Type B pancreatic cell (in vitro differentiated cells): ENCODE measurements around the gene TMEM243. TPM values are rescaled to one million over a fixed set of nuclear protein-coding genes. Genes with fewer than 3 reads are reported as not detected.

ENCODE experiments used
- DNase-seq: peaks from one replicate; pipeline ENCODE4 v3.0.0; 2021; ENCODE audit warnings: mixed read lengths; ENCODE audit not compliant: unreplicated experiment; ENCODE audit errors: extremely low spot score
- H3K27ac Mint-ChIP-seq: 2 replicates; pipeline ENCODE4 v1.8.0; 2021; ENCODE audit warnings: mild to moderate bottlenecking, mixed read lengths
- H3K27me3 Mint-ChIP-seq: 2 replicates; pipeline ENCODE4 v1.8.0; 2021; ENCODE audit warnings: mixed read lengths
- H3K36me3 Mint-ChIP-seq: 2 replicates; pipeline ENCODE4 v1.8.0; 2021; ENCODE audit warnings: mixed read lengths
- H3K4me1 Mint-ChIP-seq: one replicate; pipeline ENCODE4 v1.8.0; 2021; ENCODE audit warnings: mixed read lengths; ENCODE audit not compliant: unreplicated experiment
- H3K4me3 Mint-ChIP-seq: 2 replicates; pipeline ENCODE4 v1.8.0; 2021; ENCODE audit warnings: mild to moderate bottlenecking, mixed read lengths
- H3K9me3 Mint-ChIP-seq: 2 replicates; pipeline ENCODE4 v1.8.0; 2021; ENCODE audit warnings: mixed read lengths
- total RNA-seq: library from RNA; stranded (reverse); gene quantifications from 2 replicates; pipeline ENCODE4 v1.2.1, GENCODE V29; 2021; ENCODE audit warnings: low replicate concordance
- TF ChIP-seq, protein P1 (sequence below): fragments of 200-600 bp; sonication (generic); conservative IDR thresholded peaks from 2 replicates; pipeline ENCODE4 v1.5.0; 2021; ENCODE audit warnings: antibody characterized with exemption, mild to moderate bottlenecking

TMEM243 gene
- total RNA-seq, 1 donor from 2014 or later, result 19.0 TPM

DNA sequence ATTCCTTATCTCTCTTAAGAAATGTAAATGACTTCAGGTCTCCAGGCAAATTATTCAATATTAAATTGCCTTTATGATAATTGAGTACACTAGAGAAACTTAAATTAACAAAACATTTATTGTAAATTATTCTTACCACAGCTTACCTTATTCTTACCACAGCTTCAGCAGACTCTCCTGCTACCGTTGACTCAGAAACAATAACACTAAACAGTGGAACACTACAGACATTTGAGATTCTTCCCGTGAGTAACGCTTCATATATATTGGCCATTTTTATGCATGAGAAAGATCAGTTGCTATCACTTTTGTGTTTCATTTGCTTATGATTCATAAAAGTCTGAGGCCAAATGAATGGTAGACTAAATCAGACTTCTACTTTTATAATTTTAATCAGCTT, 28.7 kb downstream of the TMEM243 start:
- H3K36me3 Mint-ChIP-seq, result peaks cover 37% of the 10 kb centered on the region
- TF ChIP-seq, protein P1, sequence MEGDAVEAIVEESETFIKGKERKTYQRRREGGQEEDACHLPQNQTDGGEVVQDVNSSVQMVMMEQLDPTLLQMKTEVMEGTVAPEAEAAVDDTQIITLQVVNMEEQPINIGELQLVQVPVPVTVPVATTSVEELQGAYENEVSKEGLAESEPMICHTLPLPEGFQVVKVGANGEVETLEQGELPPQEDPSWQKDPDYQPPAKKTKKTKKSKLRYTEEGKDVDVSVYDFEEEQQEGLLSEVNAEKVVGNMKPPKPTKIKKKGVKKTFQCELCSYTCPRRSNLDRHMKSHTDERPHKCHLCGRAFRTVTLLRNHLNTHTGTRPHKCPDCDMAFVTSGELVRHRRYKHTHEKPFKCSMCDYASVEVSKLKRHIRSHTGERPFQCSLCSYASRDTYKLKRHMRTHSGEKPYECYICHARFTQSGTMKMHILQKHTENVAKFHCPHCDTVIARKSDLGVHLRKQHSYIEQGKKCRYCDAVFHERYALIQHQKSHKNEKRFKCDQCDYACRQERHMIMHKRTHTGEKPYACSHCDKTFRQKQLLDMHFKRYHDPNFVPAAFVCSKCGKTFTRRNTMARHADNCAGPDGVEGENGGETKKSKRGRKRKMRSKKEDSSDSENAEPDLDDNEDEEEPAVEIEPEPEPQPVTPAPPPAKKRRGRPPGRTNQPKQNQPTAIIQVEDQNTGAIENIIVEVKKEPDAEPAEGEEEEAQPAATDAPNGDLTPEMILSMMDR, result no peak
- H3K4me3 Mint-ChIP-seq, result no peak overlapping the region
- H3K27ac Mint-ChIP-seq, result no peak overlapping the region
- H3K4me1 Mint-ChIP-seq, result no peaks in the 10 kb centered on the region
- no peaks in the 10 kb centered on the region for H3K27me3 Mint-ChIP-seq
- H3K9me3 Mint-ChIP-seq, result no peaks in the 10 kb centered on the region
- no peak for DNase-seq

DNA sequence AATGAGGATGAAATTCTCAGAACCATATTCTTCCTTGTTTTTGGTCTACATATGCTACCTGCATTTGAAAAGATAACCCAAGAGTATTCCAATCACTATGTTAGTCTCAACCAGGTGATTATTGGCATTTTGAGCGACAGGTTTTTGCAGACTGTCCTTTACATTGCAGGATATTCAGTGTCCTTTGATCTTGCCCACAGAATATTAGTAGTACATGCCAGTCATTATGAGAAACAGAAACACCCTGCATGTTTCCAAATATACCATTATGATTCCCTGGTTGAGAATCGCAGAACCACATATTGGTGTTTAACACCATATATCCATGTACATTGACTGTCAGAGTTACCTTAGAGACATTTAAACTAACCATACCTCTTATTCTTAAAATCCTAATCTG, 30.6 kb downstream of the TMEM243 start:
- no peaks in the 10 kb centered on the region for H3K9me3 Mint-ChIP-seq
- H3K36me3 Mint-ChIP-seq, result peaks cover 48% of the 10 kb centered on the region
- TF ChIP-seq, protein P1, result no peak
- H3K4me1 Mint-ChIP-seq, result no peaks in the 10 kb centered on the region
- H3K4me3 Mint-ChIP-seq, result no peak overlapping the region
- no peak overlapping the region for H3K27ac Mint-ChIP-seq
- no peaks in the 10 kb centered on the region for H3K27me3 Mint-ChIP-seq
- DNase-seq, result no peak

GRCh38 chr7:87187120-87187519, 32.4 kb downstream of the TMEM243 start:
- no peak for DNase-seq
- TF ChIP-seq, protein P1, result no peak
- Mint-ChIP-seq H3K4me1 (no peaks in the 10 kb centered on the region), H3K9me3 (no peaks in the 10 kb centered on the region), H3K36me3 (peaks cover 49% of the 10 kb centered on the region), H3K27ac (no peak overlapping the region), H3K27me3 (no peaks in the 10 kb centered on the region), H3K4me3 (no peak overlapping the region)

GRCh38 chr7:87179180-87179579, 40.4 kb downstream of the TMEM243 start:
- TF ChIP-seq, protein P1, result no peak
- H3K9me3 Mint-ChIP-seq, result no peaks in the 10 kb centered on the region
- no peaks in the 10 kb centered on the region for H3K4me1 Mint-ChIP-seq
- no peaks in the 10 kb centered on the region for H3K27me3 Mint-ChIP-seq
- no peak overlapping the region for H3K27ac Mint-ChIP-seq
- peaks cover 49% of the 10 kb centered on the region for H3K36me3 Mint-ChIP-seq
- no peak overlapping the region for H3K4me3 Mint-ChIP-seq
- no peak for DNase-seq

DNA sequence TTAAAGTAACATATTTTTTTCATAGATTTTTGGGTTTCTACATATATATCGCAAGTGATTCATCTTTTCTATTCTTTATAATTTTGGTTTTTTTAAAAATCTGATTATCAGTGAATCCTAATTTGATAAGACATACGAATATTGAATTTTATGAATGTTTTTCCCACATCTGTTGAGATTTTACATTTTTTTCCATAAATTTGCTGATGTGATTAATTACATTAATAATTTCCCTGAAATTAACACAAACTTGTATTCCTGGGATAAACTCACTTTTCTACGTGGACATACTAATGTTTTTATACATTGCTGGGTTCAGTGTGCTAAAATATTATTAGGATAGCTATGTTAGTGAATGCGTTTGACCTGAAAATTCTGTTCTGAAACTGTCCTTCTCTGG, 41.2 kb downstream of the TMEM243 start:
- H3K4me3 Mint-ChIP-seq, result no peak overlapping the region
- no peaks in the 10 kb centered on the region for H3K27me3 Mint-ChIP-seq
- no peaks in the 10 kb centered on the region for H3K4me1 Mint-ChIP-seq
- H3K36me3 Mint-ChIP-seq, result peaks cover 50% of the 10 kb centered on the region
- H3K27ac Mint-ChIP-seq, result no peak overlapping the region
- H3K9me3 Mint-ChIP-seq, result no peaks in the 10 kb centered on the region
- TF ChIP-seq, protein P1, result no peak
- no peak for DNase-seq

DNA sequence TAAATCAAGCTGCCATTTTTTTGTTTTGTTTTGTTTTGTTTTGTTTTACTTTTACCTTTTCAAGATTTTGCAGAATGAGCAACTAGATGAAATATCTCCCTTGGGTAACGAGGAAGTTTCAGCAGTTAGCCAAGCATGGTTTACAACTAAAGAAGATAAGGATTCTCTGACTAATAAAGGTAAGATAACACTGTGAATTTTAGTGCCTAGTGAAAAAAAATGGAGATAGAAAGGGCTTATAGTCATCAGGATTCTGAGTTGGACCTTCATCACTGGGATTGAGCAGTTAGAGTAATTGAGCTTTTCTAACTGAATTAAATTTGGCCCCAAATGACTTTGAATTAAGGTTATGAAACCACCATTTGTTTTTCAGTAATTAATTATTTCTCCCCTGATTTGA, 46.1 kb downstream of the TMEM243 start:
- Mint-ChIP-seq H3K27me3 (no peaks in the 10 kb centered on the region), H3K4me3 (no peak overlapping the region), H3K27ac (no peak overlapping the region), H3K9me3 (no peaks in the 10 kb centered on the region), H3K4me1 (no peaks in the 10 kb centered on the region), H3K36me3 (peaks cover 49% of the 10 kb centered on the region)
- DNase-seq, result no peak
- TF ChIP-seq, protein P1, result no peak
